Measurements from ENCODE around the gene ANAPC1.
"Not testable (repeated sequence)": the region's sequence is repeated elsewhere in the genome, so short reads cannot be mapped to it uniquely, and the experiment has no call there.

The ANAPC1 gene

GRCh38 chr2:111904726-111905474 lies 20.9 kb upstream of the ANAPC1 start:
- FAIRE-seq (no peak), DNase-seq (ENCODE audit: extremely low spot score, insufficient read length, low read depth) (no peak)

GRCh38 chr2:111903930-111904439 lies 20.0 kb upstream of the ANAPC1 start:
- DNase-seq (ENCODE audit: extremely low spot score, insufficient read length, low read depth) (no peak), FAIRE-seq (no peak)

GRCh38 chr2:111903516-111903915 lies 19.5 kb upstream of the ANAPC1 start:
- DNase-seq (ENCODE audit: extremely low spot score, insufficient read length, low read depth): no peak

GRCh38 chr2:111900859-111901258 lies 16.9 kb upstream of the ANAPC1 start:
- FAIRE-seq: peak; percentile 33
- DNase-seq (ENCODE audit: extremely low spot score, insufficient read length, low read depth): no peak

More at GRCh38 chr2:111903516-111903915, 19.5 kb upstream of the ANAPC1 start:
- no peak for FAIRE-seq

- no peak for DNase-seq (ENCODE audit: extremely low spot score, insufficient read length, low read depth)
- no peak for FAIRE-seq
Observed at GRCh38 chr2:111898703-111899514, 14.9 kb upstream of the ANAPC1 start.

- FAIRE-seq (no peak), DNase-seq (ENCODE audit: extremely low spot score, insufficient read length, low read depth) (peak; percentile 55)
Observed at GRCh38 chr2:111897924-111898702, 14.1 kb upstream of the ANAPC1 start, which contains the start of gene MERTK. TSS of gene MERTK (plus strand) at chr2:111898607. CDS start at chr2:111898736, 129 bp downstream.

- DNase-seq (ENCODE audit: extremely low spot score, insufficient read length, low read depth) (no peak), FAIRE-seq (no peak)
Observed at GRCh38 chr2:111897630-111897923, 13.6 kb upstream of the ANAPC1 start.

GRCh38 chr2:111896576-111896975 lies 12.6 kb upstream of the ANAPC1 start:
- FAIRE-seq (no peak), DNase-seq (ENCODE audit: extremely low spot score, insufficient read length, low read depth) (no peak)

- FAIRE-seq (no peak), DNase-seq (ENCODE audit: extremely low spot score, insufficient read length, low read depth) (no peak)
Observed at GRCh38 chr2:111896024-111896423, 12.0 kb upstream of the ANAPC1 start.

GRCh38 chr2:111884592-111884964 lies 585 bp upstream of the ANAPC1 start:
- FAIRE-seq: no peak
- DNase-seq (ENCODE audit: extremely low spot score, insufficient read length, low read depth): no peak

GRCh38 chr2:111872806-111873205 lies 11.2 kb downstream of the ANAPC1 start:
- not testable (repeated sequence) for DNase-seq (ENCODE audit: extremely low spot score, insufficient read length, low read depth); FAIRE-seq

- not testable (repeated sequence) for DNase-seq (ENCODE audit: extremely low spot score, insufficient read length, low read depth); FAIRE-seq
Observed at GRCh38 chr2:111865124-111865523, 18.9 kb downstream of the ANAPC1 start.

GRCh38 chr2:111860005-111860404 lies 24.0 kb downstream of the ANAPC1 start:
- FAIRE-seq; DNase-seq (ENCODE audit: extremely low spot score, insufficient read length, low read depth): not testable (repeated sequence)

- DNase-seq (ENCODE audit: extremely low spot score, insufficient read length, low read depth); FAIRE-seq: not testable (repeated sequence)
Observed at GRCh38 chr2:111852544-111852943, 31.4 kb downstream of the ANAPC1 start.

- DNase-seq (ENCODE audit: extremely low spot score, insufficient read length, low read depth); FAIRE-seq: not testable (repeated sequence)
Observed at GRCh38 chr2:111850646-111851045, 33.3 kb downstream of the ANAPC1 start.

- FAIRE-seq; DNase-seq (ENCODE audit: extremely low spot score, insufficient read length, low read depth): not testable (repeated sequence)
Observed at GRCh38 chr2:111839625-111840282, 44.2 kb downstream of the ANAPC1 start.

- not testable (repeated sequence) for FAIRE-seq; DNase-seq (ENCODE audit: extremely low spot score, insufficient read length, low read depth)
Observed at GRCh38 chr2:111838992-111839391, 45.0 kb downstream of the ANAPC1 start.

- DNase-seq (ENCODE audit: extremely low spot score, insufficient read length, low read depth); FAIRE-seq: not testable (repeated sequence)
Observed at GRCh38 chr2:111834221-111834620, 49.8 kb downstream of the ANAPC1 start.

GRCh38 chr2:111830479-111830878 lies 53.5 kb downstream of the ANAPC1 start:
- FAIRE-seq; DNase-seq (ENCODE audit: extremely low spot score, insufficient read length, low read depth): not testable (repeated sequence)
